ENCODE results near the gene OCIAD1. TPM values are rescaled to one million over a fixed set of nuclear protein-coding genes. Genes with fewer than 3 reads are reported as not detected.

OCIAD1 gene
- total RNA-seq, 1 experiment from 2014 or later = 163 TPM

DNA sequence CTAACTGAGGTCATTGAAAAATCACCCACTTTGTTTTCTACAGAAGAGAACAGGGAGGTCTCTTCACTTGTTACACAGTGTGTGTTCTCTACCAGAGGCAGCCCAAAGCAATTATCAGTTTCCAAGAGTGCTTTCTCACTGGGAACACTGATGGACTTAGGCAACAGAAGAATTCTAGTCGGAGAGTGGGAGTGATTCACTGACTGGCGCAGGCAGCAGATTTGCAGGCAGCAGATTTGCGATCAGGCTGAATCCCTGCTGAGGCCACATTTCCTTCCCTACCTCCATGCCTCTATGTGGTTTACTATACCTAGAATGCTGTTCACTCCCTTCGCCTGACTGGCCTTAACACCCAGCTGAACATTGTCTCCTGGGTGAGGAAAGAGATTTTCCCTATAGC is 69.1 kb downstream of the OCIAD1 start:
- intact Hi-C loops (cut with micrococcal nuclease) = no loop called here
- no peaks in the 10 kb centered on the region for H3K9me2 ChIP-seq (ENCODE audit: insufficient read depth)
- no peak for ATAC-seq
- H3K27me3 ChIP-seq (ENCODE audit: insufficient read depth, low read length) = no peaks in the 10 kb centered on the region
- no peaks in the 10 kb centered on the region for H3K9me3 ChIP-seq (ENCODE audit: control insufficient read depth in 1 of 2, insufficient read depth in 1 of 2, low read depth in 1 of 2, low read length in 2 of 2)
- peaks cover 0 to 9% of the 10 kb centered on the region in 2 experiments; a peak in 1 of 4 replicates for H3K4me1 ChIP-seq (ENCODE audit: control insufficient read depth in 1 of 2, insufficient read depth in 2 of 2, low read length in 2 of 2)
- H3K9ac ChIP-seq (ENCODE audit: low read length) = no peak overlapping the region
- no peak overlapping the region for H3K4me2 ChIP-seq (ENCODE audit: low read length)
- ChIA-PET RAD21 (ENCODE audit: low non-redundant PET in 1 of 2, low total read pairs in 2 of 2, uncharacterized antibody in 2 of 2, unreplicated experiment in 2 of 2) (no interaction called here), CTCF (no interaction called here), POLR2A (no interaction called here)
- no TSS peak for BruUV-seq (replicated peaks)
- no peak overlapping the region for H2AFZ ChIP-seq (ENCODE audit: low read depth, low read length, poor library complexity, severe bottlenecking)
- no peak for DNase-seq (ENCODE audit: low read depth, low spot score)
- peaks cover 9 to 14% of the 10 kb centered on the region in 2 experiments; a peak in 2 of 4 replicates for H3K36me3 ChIP-seq (ENCODE audit: control insufficient read depth in 1 of 2, insufficient read depth in 2 of 2, low read length in 2 of 2)
- TF ChIP-seq, protein P1, sequence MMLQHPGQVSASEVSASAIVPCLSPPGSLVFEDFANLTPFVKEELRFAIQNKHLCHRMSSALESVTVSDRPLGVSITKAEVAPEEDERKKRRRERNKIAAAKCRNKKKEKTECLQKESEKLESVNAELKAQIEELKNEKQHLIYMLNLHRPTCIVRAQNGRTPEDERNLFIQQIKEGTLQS (IDR thresholded peaks at IDR 0.05) = no peak
- TF ChIP-seq, protein P2, sequence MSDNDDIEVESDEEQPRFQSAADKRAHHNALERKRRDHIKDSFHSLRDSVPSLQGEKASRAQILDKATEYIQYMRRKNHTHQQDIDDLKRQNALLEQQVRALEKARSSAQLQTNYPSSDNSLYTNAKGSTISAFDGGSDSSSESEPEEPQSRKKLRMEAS (IDR thresholded peaks at IDR 0.05) = no peak
- no peak for TF ChIP-seq POLR2A (IDR thresholded peaks at IDR 0.05; ENCODE audit: borderline replicate concordance, extremely low read depth, insufficient read depth, insufficient read length)
- no peak for TF ChIP-seq JUND (IDR thresholded peaks at IDR 0.05)
- TF ChIP-seq CEBPB (IDR thresholded peaks at IDR 0.05; ENCODE audit: low read depth) = no peak
- TF ChIP-seq ZNF274 (IDR thresholded peaks at IDR 0.05; ENCODE audit: low read depth, low read length) = no peak
- no peak for TF ChIP-seq SRF (IDR thresholded peaks at IDR 0.05; ENCODE audit: low read depth)
- TF ChIP-seq FOSL1 (IDR thresholded peaks at IDR 0.05; ENCODE audit: low read depth) = no peak
- TF ChIP-seq SIN3A (IDR thresholded peaks at IDR 0.05; ENCODE audit: low read depth) = no peak
- no peak for TF ChIP-seq ZFX (IDR thresholded peaks at IDR 0.05)
- TF ChIP-seq CTCF (IDR thresholded peaks at IDR 0.05 in 2 of 3, conservative IDR thresholded peaks at IDR 0.05 in 1 of 3; ENCODE audit: borderline replicate concordance in 1 of 3, insufficient read depth in 1 of 3, low read depth in 2 of 3, low read length in 2 of 3) = no peak
- TF ChIP-seq POLR2AphosphoS5 (IDR thresholded peaks at IDR 0.05; ENCODE audit: low read depth, low read length) = no peak
- no peak for TF ChIP-seq EZH2phosphoT487 (IDR thresholded peaks at IDR 0.05; ENCODE audit: borderline replicate concordance)
- TF ChIP-seq CBX3 (IDR thresholded peaks at IDR 0.05; ENCODE audit: low read depth) = no peak
- no peak for TF ChIP-seq TCF7L2 (IDR thresholded peaks at IDR 0.05; ENCODE audit: borderline replicate concordance, extremely low read depth, insufficient read depth, insufficient read length)
- no peak for TF ChIP-seq SP1 (IDR thresholded peaks at IDR 0.05; ENCODE audit: low read depth)
- no peak for TF ChIP-seq EGR1 (IDR thresholded peaks at IDR 0.05; ENCODE audit: low read depth)
- H3K4me3 ChIP-seq (replicated peaks in 1 of 2; ENCODE audit: low read depth in 1 of 2, low read length in 2 of 2) = no peak overlapping the region
- no peak overlapping the region for H3K27ac ChIP-seq (ENCODE audit: low read depth, low read length)
- H3K79me2 ChIP-seq (ENCODE audit: insufficient read depth, low read length) = no peaks in the 10 kb centered on the region
- no peaks in the 10 kb centered on the region for H4K20me1 ChIP-seq (ENCODE audit: insufficient read depth)

Measured in HCT116 (cell line).